Stimulated activated CD4-positive, alpha-beta T cell treated with anti-CD3 and anti-CD28 coated beads, Interleukin-15, amount 100 ng/mL, for 24 hours (primary cell): ENCODE measurements around the gene MOK.
"Not testable (repeated sequence)": the region's sequence is repeated elsewhere in the genome, so short reads cannot be mapped to it uniquely, and the experiment has no call there.

ENCODE experiments used
- DNase-seq: peaks from one replicate; pipeline ENCODE4 v3.0.0-alpha.2; 2020

MOK gene

DNA sequence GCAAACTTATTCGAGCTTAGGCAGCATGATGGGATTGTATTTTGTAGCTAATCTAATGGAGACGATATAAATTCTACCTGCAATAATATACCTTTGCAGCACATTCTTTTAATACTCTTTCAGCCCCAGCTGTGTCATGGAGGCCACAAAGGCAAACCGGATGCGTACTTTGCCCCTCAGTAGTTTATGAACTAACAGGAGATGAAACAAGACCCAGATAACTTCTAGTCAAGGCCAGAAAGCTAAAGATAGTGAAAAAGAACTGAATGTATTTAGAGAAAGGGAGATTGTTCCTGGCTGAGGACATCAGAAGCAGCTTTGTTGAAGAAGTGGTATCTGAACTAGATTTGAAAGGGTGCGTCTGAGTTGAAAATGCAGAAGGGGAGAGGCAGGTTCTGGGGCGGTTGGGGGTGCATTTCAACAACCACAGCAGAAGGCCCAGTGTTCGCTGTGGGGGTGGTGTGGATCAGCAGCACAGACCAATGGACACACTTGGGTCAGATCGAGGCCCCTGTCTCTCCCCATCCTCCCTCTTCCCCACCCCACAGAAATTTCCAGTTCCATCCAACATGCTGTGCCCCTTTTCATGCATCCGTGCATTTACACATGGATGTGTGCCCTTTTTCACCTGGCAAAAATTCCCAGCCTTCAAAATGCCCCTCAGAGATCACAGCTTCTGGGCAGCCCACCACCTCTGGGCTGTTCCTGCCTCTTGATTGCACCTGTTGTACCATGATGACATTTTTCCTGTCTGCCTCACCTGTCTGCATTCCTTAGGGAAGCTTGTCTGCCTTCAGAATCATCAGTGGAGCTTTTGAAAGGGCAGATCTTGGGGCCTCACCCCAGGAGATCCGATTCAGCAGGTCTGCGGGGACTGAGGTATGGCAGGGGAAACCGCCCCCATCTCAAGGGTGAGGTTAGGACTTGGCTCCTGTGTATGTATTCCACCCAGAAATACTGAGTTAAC is 16.8 kb upstream of the MOK start:
- no peak for DNase-seq

DNA sequence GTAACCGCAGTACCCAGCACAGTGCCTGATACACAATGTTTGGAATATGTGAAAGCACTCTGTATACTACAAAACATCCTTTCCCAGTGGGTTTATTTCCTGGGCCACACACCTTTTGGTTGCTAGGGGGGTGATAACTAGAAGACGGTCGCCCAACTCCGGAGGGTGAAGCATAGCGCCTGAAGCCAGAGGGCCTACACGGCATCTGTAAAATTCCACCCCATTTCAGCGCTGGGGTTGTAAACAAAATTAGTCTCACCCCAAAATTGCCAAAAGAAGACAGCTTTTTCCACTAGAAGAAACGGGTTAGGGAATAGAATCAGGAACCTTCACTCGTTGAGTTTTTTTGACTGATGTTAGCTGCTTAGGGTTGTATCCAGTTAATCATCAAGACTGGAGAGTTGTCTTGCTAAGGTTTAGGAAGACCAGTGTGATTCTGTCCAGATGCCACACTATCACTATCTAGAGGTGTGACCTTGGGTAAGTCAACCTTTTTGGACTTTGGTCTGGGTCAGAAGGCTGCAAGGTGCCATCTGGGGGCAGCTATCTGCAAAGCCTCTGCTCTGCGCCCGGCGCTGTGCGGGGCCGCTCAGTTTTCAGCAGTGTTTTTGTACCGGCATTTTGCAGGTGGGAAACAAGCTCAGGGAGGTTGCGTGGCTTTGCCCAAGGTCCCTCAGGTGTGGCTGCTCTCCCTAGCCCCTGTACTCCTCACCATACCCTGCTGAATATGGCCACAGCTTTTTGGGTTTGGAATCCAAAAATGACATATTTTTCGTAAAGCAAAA is 15.9 kb upstream of the MOK start:
- DNase-seq = no peak

DNA sequence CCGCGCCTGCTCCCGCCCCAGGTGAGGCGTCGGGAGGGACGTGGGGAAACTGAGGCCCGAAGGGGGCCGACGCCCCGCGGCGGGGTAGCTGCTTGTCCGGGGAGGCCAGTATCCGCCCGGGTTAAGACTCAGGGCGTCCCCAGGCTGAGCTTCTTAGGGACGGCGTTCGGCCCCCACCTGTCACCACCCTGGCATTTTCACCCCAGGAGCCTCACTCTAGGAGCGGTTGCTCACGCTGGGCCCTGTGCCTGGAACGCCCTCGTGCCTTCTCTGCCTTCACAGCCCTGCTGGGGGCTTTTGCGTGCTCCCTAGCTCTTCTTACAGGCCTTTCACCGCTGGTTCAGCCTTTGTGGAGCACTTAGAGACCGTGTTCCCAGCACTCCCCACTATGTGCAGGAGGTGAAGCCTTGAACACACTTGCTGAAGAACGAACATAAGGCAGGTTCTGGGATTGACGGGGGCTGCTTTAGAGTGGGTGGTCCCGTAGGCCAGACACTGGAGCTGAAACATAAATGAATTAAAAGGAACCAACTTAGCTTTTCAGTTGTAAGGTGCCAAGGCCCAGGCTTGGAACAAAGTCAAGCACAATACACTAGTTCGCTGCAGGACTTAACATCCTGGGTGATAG is 15.2 kb upstream of the MOK start:
- DNase-seq = peak; percentile 49

DNA sequence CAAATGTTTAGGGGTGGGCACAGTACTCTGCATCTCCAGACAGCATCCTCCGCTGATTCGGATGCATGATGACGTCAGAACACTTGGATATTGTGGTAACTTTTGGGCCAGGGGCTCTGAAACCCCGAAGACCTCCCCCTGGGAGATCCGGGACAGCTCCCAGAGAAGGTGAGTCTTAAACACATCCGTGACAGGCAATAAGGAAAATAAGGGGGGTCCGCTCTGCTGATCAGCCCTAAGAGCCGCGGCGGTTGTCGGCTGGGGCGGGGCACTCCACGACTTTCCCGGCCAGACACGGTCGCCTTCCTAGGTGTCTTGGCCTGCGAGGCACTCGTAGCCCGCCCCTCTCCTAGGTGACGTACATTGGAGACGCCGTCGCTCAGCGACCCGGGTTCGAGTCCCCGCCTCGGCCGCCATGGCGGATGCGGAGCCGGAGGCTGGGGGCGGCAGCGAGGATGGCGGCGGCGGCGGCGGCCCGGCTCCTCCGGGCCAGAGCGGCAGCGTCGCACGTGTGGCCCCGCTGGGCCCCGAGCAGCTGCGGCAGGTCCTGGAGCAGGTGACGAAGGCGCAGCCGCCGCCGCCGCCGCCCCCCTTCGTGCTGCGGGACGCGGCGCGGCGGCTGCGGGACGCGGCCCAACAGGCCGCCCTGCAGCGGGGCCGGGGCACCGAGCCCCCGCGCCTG is 14.5 kb upstream of the MOK start, which contains the start of gene ZNF839:
Gene ZNF839, plus strand, starts transcription at position 396 of the 682 bp plus-strand sequence. Its CDS starts 20 bp downstream, at position 416.
- DNase-seq = peak; percentile 97

DNA sequence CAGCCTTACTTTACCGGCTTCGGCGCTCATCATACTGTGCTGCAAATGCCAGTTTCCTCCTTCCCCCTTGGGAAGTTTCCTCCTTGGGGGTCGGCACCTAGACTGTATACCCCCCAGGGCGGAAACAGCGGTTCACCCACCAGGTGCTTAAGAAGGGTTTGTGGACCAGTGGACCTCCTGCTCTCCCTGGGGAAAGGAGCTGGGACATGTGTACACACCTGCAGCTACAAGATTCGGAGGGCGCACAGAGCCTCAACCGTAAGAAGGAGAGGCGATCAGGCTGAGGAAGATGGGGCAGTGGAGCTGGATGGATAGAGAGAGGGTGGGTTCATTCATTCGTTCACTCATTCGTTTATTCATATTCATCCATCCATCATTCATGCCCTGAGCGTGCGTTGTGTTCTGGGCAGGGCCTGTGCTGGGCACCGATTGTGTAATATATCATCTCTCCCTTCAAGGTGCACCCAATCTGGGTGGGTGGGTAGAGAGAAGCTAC is 13.9 kb upstream of the MOK start:
- no peak for DNase-seq

DNA sequence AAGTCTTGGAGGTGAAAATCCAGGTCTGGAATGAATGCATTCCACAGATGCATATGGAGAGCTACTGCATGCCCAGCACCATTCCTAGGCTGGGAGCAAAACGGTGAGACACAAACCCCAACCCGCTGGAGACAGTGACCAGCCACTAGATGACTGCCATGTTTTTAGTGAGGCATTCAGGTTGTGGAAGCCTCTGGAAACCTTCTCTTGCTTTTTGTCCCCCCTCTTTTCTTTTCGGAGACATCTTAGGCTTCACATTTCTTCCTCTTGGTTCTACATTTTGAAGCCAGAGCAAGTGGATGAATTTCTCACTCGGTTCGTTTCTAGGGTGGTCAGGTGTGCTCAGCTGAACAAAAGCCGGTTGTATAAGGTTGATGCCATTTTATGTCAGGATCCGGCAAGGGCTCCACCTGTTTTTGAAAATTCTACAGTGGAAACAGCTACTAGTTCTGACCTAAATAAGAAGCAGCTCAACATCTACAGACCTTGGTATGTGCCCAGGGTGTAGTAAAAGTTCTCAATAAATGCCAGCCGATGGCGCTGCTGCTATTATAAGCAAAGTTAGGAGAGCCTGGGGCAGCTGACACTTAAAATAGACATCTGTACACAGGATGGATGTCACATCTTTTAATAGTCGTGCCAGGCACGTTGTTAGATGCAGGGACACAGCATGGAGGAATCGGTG is 12.7 kb upstream of the MOK start:
- peak; percentile 43 for DNase-seq

DNA sequence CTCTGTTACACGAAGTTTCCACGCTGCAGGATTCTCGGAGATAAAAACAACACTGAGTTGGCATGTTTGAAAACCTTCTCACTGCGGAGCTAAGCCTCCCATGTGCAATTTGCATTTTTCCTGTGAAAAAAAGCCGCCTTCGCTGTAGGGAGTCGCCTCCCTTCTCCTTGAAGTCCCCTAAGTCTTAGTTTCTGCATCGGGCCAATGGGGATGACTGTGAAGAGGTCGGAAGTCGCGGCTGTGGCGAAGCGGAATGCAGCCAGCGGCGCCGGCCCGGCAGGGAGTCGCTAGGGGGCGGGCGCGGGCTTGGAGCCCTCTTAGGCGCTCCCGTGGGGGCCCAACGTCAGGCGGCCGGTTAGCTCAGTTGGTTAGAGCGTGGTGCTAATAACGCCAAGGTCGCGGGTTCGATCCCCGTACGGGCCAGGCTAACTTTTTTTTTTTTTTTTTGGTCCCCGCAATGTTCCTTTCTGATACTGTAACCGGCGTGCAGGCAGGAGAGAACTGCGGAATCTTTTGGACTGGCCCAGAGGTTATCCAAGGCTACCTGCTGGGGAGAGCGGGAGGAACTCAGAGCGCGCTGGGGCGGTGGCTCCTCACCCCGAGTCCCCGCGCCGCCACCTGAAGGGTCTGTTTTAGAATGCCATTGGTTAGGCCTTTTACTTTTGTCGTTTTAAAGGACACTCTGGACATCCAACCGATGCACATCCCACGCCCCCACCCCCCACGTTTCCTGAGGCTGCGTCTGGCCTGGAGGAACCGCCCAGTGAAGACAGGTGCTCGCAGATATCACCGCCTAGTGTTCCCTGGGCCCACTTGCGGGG is 12.0 kb upstream of the MOK start:
- peak; percentile 93 for DNase-seq

DNA sequence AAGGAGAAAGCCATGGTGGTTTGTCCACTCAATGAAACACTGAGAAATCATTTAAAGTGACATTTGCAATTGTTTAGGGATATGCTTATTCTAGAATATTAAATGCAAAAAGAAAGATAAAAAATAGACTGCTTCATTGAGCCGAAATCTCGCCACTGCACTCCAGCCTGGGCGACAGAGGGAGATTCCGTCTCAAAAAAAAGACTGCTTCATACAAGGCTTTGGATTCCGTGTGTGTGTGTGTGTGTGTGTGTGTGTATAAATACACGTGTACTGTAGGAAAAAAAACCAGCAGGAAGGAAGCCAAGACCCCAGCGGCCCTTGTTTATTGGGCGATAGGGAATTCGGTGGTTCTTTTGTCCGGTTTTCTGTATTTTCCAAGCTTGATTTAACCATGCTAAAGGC is 11.4 kb upstream of the MOK start:
- peak; percentile 36 for DNase-seq

DNA sequence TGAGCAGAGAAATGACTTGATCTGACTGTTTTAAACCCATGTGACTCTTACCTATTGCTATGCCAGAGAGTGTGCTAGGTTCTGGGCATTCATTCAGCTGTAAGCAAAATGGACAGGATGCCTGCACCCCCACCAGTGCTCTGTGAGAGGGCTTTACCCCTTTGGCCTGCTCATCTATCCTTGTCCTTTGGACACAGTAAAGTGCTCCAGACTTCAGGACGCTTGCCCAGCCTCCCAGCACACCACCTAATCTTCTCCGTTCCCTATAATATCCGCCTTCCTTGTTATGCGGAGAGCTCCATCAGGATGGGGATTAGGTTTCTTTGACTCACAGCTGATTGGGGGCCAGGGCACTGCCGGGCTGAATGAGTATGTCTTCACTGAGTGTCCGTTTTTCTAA is 10.2 kb upstream of the MOK start:
- DNase-seq = no peak

DNA sequence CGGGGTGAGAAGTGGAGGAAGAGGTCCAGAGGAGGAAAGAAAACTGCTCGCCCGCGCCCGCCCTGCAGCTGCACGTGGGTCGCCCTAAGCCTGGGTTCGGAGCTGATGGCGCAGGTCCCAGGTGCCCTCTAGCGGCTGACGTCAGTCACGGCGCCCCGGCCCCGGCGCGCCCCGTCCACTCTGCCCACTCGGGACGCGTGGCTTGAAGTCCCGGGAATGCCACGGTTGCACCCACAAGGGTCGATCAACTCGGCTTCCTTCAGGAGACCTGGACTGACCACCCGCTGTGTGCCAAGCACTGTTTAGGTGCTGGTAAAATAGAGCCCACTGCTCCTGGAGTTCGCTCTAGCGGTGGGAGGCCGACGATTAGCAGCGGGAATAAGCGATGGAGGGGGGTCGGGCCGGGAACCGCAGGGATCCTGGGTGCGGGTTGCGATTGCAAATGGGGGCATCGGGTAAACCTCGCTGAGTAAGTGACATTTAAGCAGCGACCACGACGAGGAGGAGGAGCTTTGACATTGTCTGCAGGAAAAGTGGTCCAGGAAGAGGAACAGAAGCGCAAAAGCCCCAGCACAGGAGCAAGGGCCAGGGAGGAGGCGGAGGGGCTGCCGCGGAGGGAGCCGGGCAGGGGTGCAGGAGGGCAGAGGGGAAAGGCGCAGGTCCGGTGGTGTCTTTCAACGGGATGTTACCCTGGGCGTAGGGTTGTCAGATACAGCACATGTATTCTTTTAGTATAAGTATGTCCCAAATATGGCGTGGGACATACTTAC is 9.5 kb upstream of the MOK start:
- DNase-seq = peak; percentile 88

DNA sequence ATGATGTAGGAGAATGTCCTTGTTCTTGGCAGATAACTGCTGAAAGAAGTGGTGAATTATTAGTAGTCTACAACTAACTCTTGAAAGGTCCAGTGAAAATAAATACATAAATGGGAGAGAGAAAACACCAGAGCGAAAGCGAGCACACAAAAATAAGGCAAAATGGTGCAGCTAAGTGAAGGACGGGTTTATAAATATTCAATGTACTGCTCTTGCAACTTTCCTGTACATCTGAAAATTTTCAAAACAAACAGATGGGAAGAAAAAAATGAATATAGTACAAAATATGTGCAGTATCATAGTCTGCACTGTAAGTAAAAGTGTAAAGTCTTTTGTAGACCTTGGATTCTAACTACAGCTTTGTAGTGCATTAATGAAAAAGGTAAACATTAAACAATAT is 1.3 kb downstream of the MOK start:
- DNase-seq = no peak

DNA sequence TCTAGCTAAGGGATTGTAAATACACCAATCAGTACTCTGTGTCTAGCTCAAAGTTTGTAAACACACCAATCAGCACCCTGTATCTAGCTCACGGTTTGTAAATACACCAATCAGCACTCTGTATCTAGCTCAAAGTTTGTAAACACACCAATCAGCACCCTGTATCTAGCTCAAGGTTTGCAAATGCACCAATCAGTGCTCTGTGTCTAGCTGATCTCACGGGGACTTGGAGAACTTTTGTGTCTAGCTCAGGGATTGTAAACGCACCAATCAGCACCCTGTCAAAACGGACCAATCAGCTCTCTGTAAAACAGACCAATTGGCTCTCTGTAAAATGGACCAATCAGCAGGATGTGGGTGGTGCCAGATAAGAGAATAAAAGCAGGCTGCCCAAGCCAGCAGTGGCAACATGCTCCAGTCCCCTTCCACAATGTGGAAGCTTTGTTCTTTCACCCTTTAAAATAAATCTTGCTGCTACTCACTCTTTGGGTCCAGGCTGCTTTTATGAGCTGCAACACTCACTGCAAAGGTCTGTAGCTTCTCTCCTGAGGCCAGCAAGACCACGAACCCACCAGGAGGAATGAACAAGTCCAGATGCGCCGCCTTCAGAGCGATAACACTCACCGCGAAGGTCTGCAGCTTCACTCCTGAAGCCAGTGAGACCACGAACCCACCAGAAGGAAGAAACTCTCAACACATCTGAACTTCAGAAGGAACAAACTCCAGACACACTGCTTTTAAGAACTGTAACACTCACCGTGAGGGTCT is 6.5 kb downstream of the MOK start:
- DNase-seq = not testable (repeated sequence)

DNA sequence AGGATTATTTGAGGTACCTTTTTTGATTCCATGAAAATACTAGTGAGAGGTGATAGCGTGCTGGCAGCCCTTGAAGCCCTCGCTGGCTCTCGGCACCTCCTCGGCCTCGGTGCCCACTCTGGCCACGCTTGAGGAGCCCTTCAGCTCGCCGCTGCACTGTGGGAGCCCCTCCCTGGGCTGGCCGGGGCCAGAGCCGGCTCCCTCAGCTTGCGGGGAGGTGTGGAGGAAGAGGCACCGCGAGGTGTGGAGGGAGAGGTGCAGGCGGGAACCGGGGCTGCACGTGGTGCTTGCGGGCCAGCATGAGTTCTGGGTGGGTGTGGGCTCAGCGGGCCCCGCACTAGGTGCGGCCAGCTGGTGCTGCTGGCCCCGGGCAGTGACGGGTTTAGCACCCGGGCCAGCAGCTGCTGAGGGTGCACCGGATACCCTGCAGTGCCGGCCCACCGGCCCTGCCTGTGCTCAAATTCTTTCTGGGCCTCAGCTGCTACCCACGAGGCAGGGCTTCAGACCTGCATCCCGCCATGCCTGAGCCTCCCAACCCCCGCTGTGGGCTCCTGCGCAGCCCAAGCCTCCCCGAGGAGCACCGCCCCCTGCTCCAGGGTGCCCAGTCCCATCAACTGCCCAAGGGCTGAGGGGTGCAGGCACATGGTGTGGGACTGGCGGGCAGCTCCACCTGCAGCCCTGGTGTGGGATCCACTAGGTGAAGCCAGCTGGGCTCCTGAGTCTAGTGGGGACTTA is 7.4 kb downstream of the MOK start:
- no peak for DNase-seq

DNA sequence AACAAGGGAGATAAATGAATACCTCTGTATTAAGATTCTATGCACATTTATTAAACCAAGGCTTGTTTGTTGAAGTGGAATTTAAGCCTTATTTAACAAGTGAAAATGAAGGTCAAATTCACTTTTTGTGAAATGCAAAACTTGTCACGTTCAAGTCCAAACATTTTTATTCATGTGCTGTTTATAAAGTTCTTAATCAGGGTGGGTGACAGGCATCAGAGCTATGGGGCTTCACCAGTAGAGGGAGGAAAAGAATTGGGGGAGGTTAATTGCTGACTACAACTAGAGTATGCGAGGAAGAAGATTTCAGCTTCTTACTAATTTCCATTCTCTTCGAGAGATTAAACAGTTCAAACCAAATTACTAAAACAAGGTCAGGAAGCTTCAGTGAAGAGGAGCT is 9.7 kb downstream of the MOK start:
- no peak for DNase-seq

DNA sequence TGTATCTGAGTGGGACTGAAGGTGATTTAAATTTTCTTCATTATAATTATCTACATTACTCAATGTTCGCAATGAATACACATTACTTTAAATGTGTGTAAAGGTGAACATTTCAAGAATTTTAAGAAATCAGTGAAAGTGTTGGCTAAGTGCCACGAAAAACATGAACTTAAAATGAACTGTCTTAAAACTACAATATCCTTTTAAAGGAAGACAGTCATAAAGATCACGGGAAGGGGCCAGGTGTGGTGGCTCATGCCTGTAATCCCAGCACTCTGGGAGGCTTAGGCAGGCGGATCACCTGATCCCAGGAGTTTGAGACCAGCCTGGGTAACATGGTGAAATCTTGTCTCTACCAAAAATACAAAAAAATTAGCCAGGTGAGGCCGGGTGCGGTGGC is 11.2 kb downstream of the MOK start:
- no peak for DNase-seq

DNA sequence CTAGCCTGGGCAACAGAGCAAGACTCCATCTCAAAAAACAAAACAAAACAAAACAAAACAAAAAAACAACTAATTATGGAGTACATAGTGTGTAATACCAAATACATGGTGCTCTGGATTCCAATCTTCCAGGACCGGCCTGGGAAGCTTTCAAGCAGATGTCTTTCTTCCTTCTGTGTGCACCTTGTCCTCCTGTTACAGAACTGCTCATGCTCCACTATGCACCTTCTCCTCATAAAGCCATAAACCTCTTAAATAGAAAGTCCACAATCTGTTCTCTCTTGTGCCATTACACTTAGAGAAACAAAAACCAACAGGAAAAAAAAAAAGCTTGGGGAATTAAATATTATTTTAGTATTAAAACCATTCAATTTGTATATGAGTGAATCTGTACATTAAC is 12.5 kb downstream of the MOK start:
- no peak for DNase-seq

DNA sequence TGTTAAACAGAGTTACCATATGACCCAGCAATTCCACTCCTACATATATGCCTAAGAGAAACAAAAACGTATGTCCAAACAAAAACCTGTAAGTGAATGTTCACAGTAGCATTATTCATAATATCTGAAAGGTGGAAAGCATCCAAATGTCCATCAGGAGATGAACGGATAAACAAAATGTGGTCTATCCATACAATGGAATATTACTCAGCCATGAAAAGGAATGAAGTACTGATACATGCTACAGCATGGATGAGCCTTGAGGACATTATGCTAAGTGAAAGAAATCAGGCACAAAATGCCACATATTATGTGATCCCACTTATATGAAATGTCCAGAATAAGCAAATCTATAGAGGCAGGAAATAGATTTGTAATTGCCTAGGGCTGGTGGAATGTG is 16.8 kb downstream of the MOK start:
- DNase-seq = no peak

DNA sequence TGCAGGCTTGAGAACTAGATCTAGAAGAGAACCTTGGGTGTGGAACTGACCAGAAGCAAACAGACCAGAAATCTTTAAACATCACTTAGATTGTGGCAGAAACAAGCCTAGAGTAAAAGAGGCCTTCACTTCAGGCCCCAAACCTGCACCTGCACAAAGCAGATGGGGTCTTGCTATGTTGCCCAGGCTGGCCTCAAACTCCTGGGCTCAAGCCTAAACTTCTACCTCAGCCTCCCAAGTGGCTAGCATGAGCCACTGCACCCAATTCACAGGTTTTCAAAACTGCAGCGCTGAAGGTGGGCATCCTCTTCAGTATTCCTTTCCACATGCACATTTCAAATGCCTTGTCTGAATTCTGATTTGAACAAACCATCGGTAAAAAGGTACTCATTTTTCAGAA is 19.9 kb downstream of the MOK start:
- DNase-seq = no peak

DNA sequence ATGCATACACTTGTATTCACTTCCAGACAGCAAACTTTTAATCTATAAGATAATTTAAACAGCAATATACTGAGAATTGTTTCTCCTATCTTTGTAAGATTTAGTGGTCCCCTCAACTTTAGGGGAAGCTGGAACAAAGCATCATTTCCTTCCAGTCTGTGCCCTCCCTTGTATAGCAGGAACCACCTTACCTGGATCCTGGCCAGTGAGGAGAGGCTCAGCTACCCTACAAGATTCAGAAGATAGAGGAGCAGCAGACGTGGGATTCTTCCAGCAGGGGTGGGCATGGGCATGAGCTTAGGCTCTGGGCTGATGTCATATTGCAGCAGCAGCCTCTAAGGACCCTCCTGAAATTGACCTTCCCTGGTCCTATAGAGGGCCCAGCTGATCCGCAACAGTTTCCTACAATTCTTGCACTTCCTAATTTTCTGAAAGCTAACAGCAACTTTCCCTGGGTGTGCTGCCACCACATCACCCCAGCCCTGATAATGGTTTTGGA is 21.3 kb downstream of the MOK start:
- DNase-seq = no peak
